HG03520 (cell line): ENCODE measurements around the gene CHRNA3.

ENCODE experiments used
- ATAC-seq: cut with Tn5 transposase; IDR thresholded peaks from one replicate; pipeline ENCODE4 v1.9.1; 2021; ENCODE audit warnings: mild to moderate bottlenecking, moderate library complexity; ENCODE audit not compliant: unreplicated experiment

Gene CHRNA3

GRCh38 chr15:78620527-78621421, at the start of gene CHRNA3:
TSS of gene CHRNA3 (minus strand) at chr15:78620996. CDS start at chr15:78620794, 202 bp downstream.
- ATAC-seq = no peak

DNA sequence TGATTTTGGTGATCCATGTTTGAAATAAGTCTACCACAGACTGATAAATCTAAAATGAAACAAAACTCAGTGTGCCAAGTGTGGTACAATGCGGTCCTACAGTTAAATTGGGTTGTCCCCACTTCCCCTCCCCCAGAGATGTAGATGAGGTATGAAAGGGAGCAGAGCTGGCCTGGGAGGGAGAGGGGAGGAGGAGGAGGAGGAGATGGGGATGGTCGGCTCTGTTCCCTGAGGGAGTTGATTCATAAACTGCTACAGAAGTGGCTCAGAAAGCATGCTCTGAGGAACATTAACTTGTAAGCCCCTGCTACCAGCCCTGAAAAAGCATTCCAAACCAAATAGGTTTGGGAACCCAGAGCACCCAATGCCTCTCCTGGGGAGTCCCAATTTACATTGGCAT, 48.2 kb upstream of the CHRNA3 start:
- ATAC-seq = no peak

DNA sequence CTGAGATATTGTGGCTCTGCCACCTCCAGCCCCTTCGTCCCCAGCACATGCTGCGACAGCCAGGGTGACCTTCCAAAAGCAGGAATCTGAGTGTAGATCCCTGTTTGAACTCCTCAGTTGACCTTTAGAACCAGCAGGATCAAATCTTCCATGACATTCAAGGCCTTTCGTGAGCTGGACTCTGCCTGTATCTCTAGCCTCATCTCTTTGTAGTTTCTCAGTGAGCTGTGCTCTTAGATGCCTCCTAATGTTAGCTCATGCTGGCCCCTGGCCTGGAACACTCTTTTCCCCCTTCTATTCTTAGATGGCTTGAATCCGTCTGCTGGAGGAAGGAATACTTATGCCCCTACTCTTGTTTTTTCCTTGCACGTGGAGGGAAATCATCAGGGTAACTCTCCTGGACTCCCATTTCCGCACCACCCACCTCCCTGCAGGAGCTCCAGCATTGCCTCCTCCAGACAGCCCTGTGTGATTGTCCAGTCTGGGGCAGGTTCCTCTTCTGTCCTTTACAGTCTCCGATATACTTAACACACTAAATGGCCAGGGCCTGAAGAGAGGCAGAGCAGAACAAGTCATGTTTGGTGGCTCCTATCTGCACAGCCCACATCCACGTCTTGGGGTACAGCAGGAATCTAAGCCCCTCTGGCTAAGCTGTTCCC, 46.9 kb upstream of the CHRNA3 start:
- ATAC-seq = no peak

DNA sequence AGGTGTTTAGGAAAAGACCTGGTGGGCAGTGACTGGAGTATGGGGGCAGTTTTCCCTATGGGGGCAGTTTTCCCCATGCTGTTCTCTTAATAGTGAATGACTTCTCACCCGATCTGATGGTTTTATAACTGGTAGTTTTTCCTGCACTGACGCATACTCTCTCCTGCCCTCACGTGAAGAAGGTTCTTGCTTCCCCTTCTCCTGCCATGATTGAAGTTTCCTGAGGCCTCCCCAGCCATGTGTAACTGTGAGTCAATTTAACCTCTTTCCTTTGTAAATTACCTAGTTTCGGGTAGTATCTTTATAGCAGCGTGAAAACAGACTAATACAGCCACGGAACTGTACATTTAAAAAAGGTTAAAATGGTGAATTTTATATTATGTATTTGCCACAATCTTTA, 45.2 kb upstream of the CHRNA3 start:
- no peak for ATAC-seq

- ATAC-seq = no peak
Measured at GRCh38 chr15:78663703-78664102, 42.9 kb upstream of the CHRNA3 start.

DNA sequence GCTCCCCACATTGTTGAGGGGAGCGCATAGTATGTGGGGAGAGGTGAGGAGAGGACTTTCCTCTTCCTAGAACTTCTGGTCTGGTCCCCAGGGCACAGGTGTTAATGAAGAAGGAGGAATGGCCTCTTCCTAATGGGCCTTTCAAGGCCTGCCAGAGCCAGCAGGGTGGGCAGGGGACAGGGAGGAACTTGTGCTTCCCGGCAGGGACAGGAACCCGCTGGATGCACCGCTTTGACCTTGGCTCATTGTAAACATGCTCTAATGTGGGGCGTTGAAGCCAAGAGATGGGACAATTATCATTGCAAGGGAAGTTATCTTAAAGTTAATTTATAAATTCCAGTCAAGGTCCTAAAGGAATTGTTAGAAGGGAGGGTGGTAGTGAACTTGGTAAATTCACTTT, 41.2 kb upstream of the CHRNA3 start:
- ATAC-seq = no peak

DNA sequence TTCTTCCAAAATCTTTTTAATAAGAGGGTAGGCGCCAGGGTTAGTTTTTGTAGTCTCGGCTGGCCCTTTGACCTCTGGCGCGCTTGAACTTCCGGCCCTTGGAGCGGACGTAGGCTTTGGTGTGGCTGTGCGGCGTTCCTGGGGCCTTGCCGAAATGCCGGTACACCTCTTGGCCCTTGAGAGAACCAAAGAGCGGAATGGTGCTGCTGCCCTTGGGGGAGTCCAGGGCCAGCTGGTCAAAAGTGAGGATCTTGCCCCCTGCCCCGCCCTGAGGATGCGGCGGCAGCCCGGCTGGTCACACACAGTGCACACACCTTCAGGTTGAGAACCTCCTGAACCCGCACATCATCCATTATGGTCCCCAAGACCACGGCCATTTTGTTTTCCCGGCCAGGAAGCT, 40.2 kb upstream of the CHRNA3 start:
- ATAC-seq = no peak

DNA sequence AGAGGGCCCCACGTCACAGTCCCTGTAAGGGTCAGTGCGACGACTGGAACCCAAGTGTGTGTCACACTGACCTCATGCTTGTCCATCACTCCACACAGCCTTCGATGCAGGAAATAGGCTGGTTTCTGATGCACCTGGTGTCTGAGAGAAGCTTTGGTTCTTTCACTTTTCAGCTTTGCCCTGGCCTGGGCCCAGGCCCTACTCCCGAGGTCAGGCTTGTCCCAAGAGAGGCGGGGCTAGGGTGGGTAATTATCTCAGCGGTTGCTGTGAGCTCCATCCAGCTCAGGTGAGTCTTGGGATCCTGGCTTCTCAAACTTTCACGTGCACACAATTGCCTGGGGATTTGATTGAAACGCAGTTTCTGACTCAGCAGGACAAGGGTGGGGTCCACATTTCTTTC, 39.8 kb upstream of the CHRNA3 start:
- no peak for ATAC-seq

- no peak for ATAC-seq
Measured at GRCh38 chr15:78658823-78659222, 38.0 kb upstream of the CHRNA3 start.

GRCh38 chr15:78654272-78654671, 33.5 kb upstream of the CHRNA3 start:
- no peak for ATAC-seq

DNA sequence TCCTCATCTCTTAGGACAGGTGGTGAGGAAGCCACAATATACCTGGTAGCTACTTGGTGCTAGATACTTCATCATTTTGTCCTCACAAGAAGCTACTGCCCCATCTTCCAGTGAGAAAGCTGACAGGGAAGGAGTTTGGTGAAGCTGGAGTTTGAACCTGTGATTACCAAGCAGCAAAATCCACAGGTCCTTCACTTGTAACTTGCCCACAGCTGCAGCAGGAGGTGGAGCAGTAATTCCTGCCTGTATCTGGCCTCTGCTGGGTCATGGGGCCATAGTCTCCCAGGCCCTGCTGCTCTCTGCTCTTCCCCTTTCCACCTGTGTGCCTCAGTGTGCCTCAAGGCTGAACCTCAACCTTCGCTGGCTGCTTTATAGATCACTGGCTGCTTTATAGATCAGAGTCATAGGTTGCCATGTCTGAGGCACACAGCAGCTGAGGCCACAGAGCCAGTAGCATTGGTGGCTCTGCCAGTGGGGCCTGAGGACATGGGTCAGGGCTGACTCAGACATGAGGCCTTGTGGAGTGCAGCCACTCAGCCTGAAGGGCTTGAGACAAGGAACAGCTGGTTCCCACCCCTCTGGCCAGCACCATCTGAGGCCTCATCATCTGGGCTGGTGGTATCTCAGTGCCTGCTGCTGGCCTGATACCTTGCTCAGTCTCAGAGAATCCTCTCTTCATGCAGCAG, 31.3 kb upstream of the CHRNA3 start:
- ATAC-seq = no peak

DNA sequence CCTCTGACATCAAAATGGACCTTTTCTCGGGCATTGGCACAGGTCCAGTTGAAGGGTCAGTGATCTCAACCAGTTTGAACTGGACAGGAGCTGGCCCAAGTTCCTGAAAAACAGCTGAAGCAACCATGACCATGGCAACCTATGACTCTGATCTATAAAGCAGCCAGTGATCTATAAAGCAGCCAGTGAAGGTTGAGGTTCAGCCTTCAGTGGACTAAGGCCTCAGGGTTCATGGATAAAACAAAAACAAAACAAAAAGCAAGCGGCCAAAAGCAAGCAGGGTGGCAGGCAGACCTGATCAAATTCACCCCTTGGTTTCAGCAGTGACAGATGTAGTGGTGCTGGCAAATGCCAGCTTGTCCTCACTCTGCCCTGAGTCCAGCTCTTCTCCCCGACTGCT, 30.2 kb upstream of the CHRNA3 start:
- no peak for ATAC-seq

DNA sequence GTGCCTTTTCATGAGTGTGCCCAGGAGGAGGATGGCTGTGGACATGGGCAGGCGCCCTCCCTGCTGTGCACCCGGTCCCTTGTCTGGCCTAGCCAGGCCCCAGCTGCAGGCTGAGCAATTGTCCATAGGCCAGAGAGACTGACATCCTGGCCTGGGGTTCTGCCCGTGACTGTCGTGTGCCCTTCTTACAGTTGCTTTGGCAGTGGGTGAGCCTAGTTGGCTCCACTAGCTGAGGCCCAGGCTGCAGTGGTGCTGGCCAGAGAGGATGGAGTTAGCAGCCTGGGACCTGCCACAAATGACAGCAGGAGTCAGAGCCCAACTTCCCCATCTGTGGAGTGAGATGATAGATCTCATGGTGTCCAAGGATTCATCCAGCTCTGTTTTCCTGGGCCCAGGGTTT, 29.2 kb upstream of the CHRNA3 start:
- ATAC-seq = no peak

DNA sequence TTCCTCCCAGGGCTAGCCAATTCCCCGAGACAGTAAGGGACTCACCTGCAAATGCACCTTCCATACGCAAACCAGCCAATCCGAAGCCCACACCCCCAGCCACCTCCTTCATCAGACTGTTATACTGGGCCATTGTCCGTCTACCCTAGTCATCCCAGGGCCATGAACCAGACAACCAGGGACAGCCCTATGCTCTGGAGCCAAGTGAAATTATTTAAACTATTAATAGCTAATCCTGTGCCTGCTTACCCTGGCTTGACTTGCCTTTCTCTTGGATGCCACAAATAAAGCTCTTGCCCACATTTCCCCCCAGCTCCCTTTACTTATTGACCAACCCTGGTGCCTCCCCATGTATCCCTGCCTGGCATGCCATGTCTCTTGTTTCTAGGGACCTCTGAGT, 24.2 kb upstream of the CHRNA3 start:
- ATAC-seq = no peak

DNA sequence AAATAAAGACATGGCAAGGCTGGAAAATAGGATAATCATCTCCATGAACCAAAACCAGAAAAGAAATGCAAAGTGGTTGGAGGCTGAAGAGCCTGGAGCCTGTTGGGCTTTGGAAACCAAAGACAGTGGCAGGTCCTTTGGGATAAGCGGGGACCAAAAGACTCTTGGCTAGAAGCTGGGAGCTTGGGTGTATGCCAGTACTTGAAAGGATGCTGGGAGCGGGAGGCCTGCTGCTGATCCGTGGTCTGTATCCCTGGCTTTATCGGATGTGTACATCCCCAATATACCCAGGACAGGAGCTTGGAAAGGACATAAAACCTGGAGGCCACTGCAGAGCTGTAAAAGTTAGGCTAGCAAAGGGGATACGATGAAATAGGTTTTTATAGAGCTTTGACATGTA, 21.5 kb upstream of the CHRNA3 start:
- no peak for ATAC-seq

- ATAC-seq = no peak
Measured at GRCh38 chr15:78641749-78642275, 21.0 kb upstream of the CHRNA3 start.

- ATAC-seq = no peak
Measured at GRCh38 chr15:78641102-78641748, 20.4 kb upstream of the CHRNA3 start, which contains the start of gene CHRNB4. TSS of gene CHRNB4 (minus strand) at chr15:78641210. CDS start at chr15:78641133, 77 bp downstream.

GRCh38 chr15:78640527-78641101, 19.8 kb upstream of the CHRNA3 start:
- no peak for ATAC-seq

DNA sequence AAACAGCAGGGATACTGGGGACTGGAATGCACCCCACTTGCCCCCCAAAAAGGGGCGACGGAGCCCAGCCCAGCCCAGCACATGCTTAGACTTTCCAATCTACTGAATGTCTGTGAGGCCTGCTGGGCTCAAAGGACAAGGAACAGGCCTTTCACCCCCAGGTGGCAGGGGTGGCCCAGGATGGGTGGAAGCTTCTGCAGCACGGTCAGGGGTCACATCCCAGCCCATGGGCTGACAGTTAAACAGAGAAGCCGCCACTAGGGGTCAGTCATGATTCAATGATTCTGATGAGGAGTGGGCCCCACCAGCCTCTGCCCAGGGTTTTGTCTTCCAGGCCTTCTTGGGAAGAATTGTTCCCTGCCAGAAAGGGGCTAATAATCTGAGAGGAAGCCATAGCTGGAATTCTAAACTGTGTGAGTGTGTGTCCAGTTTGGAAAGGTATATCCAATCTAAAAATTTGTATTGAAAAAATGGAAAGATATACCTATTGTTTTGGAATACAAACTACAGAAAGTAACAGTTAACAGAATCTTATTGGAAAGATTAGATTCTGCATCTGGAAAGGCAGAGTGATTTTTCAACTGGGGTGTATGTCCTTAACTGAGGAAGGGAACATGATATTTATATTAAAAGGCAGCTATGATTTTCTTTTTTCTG, 18.0 kb upstream of the CHRNA3 start:
- ATAC-seq = no peak
